Panc1 (cell line): Measurements from ENCODE around the gene BMP3.

Experiments
- CTCF ChIP-seq: fragments of 450-650 bp; IDR thresholded peaks from 2 replicates; pipeline ENCODE4 v1.5.1; 2017; ENCODE audit warnings: mild to moderate bottlenecking
- REST ChIP-seq, 2 experiments: IDR thresholded peaks; 2 replicates each; pipeline ENCODE4 v1.6.1; 2011 to 2012; ENCODE audit warnings: low read depth in 2 of 2, control low read depth in 1 of 2, low read length in 1 of 2, mild to moderate bottlenecking in 1 of 2, moderate library complexity in 1 of 2; ENCODE audit not compliant: insufficient read depth in 1 of 2
- TCF7L2 ChIP-seq: IDR thresholded peaks from 2 replicates; pipeline ENCODE4 v1.6.1; 2011; ENCODE audit warnings: mild to moderate bottlenecking, low read depth, low read length, inconsistent platforms

- TF ChIP-seq CTCF = no peak
- TF ChIP-seq REST (IDR thresholded peaks at IDR 0.05; ENCODE audit: insufficient read depth in 1 of 2, low read depth in 2 of 2, low read length in 1 of 2) = no peak
- TF ChIP-seq TCF7L2 = no peak
These were observed 28.1 kb downstream of the BMP3 start for GRCh38 chr4:81058621-81059020.
